ENCODE data around the gene SGK1.
"Not testable (repeated sequence)": the region's sequence is repeated elsewhere in the genome, so short reads cannot be mapped to it uniquely, and the experiment has no call there.

SGK1 gene

GRCh38 chr6:134251320-134251719 is 66.6 kb downstream of the SGK1 start:
- DNase-seq (ENCODE audit: low read depth), result no peak

GRCh38 chr6:134250776-134251175 is 67.1 kb downstream of the SGK1 start:
- DNase-seq (ENCODE audit: low read depth), result no peak

DNA sequence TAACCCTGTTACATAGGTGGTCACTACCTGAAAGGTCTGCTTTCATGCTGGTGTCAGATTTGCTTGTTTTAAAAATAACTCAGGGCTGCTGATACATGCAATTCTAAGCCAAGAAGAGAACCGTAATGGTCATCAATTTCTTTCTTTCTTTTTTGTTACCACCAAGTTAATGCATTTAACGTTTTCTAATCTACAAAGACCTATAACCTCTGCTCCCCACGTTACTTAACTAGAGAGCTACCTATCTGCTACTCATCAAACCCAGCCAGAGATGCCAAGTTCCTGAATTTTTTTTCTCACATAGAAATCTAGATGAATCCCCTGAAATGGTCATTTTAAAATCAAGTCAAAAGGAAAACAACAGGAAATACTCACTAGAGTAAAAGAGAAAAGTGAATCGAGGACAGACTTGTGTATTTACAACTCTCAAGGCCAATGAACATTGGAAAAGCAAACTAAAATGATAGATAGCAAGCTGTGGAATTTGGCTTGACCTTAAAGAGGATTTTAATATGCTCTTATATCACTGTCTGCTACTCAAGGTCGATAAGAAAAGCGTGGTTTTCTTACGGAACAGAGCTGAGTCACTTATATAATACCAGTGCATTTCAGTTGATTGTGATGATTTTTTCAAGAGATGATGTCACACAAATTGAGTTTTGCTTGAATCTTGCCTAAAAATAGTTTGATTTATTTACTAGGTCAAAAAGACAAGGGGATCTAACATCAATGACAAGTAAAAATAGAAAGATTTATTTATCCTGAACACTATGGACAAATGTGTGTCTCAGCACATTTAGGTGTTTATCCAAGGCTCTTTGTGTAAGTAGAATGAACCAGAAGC is 67.9 kb downstream of the SGK1 start:
- no peak for DNase-seq (ENCODE audit: low read depth)

- no peak for DNase-seq (ENCODE audit: low read depth)
Measured at GRCh38 chr6:134249239-134249758, 68.6 kb downstream of the SGK1 start.

- DNase-seq (ENCODE audit: low read depth), result no peak
Measured at GRCh38 chr6:134247844-134248580, 69.9 kb downstream of the SGK1 start.

GRCh38 chr6:134247231-134247833 is 70.6 kb downstream of the SGK1 start:
- DNase-seq (ENCODE audit: low read depth), result peak; percentile 16

DNA sequence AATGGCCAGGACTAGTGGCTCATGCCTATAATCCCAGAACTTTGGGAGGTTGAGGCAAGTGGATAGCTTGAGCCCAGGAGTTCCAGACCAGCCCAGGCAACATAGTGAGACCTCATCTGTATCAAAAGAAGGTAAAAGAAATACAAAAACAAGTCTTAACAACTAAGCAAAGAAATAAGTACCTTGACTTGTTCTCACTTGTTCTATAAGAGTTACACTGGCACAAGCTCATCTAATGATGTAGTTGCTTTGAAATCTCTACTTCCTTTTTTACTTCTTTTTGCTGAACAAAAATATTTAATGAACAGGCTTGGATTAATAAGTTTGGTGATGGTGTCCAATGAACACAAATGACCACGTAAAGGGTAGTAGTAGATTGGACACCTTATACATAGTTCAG is 72.2 kb downstream of the SGK1 start:
- DNase-seq (ENCODE audit: low read depth), result no peak

GRCh38 chr6:134245041-134245440 is 72.9 kb downstream of the SGK1 start:
- DNase-seq (ENCODE audit: low read depth), result no peak

DNA sequence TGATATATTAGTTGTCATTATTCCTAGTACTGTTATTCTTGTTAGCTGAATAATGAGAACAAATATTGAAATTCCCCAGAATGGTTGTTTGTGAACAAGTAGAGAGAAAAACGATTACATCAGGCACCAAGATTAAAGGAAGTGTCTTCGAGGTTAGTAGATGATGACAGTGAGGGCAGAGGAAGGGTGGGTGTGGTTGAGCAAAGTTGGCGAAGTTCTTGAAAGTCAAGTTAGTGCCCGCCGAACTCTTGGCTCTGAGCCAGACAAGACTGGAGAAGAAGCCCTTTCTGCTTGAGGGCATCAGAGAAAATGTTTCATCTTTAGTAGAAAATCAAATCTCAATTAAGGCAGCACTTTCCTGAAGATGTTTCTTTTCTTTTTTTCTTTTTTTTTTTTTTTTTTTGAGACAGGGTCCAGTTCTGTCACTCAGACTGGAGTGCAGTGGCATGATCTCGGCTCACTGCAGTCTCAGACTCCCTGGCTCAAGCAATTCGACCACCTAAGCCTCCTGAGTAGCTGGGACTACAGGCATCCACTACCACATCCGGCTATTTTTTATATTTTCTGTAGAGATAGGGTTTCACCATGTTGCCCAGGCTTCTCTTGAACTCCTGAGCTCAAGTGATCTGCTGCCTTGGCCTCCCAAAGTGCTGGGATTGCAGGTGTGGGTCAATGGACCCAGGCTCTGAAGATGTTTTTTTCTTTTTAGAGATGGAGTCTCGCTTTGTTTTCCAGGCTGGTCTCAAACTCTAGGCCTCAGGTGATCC is 77.1 kb downstream of the SGK1 start:
- DNase-seq (ENCODE audit: low read depth), result peak; percentile 33

DNA sequence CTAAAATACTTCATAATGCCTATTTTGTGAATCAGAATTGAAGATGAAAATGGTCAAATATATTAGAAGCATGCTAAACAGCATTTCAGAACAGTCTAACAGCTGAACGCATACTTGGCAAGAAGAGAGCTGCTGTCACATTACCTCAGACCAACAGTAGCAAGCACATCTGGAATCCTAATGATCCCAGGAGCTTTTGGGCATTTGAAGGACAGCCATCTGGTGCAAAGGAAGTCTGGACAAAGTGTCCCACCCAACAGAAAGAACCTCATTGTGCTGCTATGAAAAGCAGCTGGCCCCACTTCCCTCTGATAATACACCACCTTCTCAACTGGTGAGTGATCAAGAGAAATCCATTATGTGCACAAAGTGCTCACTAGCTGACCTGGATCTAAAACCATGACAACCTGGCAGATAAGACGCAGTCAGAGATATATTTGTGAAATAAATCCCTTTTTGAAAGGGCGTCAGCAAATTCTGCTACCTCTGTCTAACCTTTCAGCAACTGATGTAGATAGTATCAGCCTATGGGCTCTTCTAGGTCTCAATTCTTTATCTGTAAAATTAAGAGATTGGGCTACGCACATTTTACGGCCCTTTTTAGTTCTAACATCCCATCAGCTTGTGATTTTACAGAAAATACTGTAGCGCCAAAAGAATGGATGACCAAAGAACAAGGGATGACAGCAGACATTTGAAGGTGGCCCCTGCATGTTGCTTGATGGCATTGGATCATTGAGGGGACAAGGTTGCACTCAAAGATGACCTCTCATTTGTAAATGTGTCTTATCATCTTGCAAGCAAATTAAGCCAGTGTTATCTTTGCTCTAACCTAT is 78.7 kb downstream of the SGK1 start:
- no peak for DNase-seq (ENCODE audit: low read depth)

DNA sequence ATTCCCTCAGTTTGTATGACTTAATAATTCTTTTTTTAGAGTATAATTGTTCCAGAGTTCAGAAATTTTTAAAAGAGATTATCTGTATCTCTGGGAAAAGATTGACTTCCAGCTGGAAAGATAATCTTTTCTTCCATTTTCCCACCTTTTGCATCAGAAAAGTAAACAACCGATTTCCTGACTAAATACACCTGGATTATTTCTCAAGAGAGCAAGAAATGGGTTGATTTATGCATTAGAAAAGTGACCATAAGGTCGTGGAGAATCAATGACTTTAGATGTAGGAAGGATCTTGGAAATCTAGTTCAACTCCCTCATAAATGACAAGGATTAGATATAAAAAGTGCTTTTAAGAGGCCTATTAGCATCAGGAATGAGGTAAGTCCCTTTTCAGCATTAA is 79.9 kb downstream of the SGK1 start:
- DNase-seq (ENCODE audit: low read depth), result no peak

- no peak for DNase-seq (ENCODE audit: low read depth)
Measured at GRCh38 chr6:134235937-134236751, 81.8 kb downstream of the SGK1 start.

- DNase-seq (ENCODE audit: low read depth), result not testable (repeated sequence)
Measured at GRCh38 chr6:134235334-134235733, 82.6 kb downstream of the SGK1 start.

- DNase-seq (ENCODE audit: low read depth), result no peak
Measured at GRCh38 chr6:134233180-134233955, 84.5 kb downstream of the SGK1 start.

- no peak for DNase-seq (ENCODE audit: low read depth)
Measured at GRCh38 chr6:134230940-134231339, 87.0 kb downstream of the SGK1 start.

GRCh38 chr6:134230087-134230700 is 87.7 kb downstream of the SGK1 start:
- DNase-seq (ENCODE audit: low read depth), result no peak

DNA sequence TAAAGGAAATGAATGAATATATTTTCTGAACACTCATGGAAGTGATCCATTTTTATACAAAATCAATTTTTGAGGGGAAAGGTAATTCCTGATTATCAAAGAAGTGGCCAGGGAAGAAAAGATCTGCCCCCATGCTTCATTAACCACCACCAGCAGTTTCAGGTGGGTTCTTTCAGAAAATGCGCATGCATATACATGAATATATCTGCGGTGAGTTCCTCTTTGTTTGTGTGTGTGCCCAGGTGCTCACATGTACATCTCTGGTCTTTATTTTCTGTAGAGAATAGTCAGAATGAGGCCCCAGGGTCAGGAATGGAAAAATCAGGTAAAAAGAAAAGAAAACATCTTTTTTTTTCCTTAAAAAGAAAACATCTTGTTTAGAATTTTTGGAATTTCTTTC is 88.4 kb downstream of the SGK1 start:
- DNase-seq (ENCODE audit: low read depth), result no peak

- DNase-seq (ENCODE audit: low read depth), result no peak
Measured at GRCh38 chr6:134223796-134224420, 94.0 kb downstream of the SGK1 start.
